Peyer's patch (tissue), 4 donors: ENCODE data around the gene CPD. TPM values are rescaled to one million over a fixed set of nuclear protein-coding genes. Genes with fewer than 3 reads are reported as not detected.
"Not testable (repeated sequence)": the region's sequence is repeated elsewhere in the genome, so short reads cannot be mapped to it uniquely, and the experiment has no call there.

Source experiments
- DNase-seq, 3 donors: peaks; one replicate each; pipeline ENCODE4 v3.0.0-alpha.2; 2017 to 2019
- H3K27ac ChIP-seq, 4 donors: fragments of 200-600 bp; sonication (generic); one replicate each; pipeline ENCODE4 v1.5.1; 2016 to 2019
- H3K27me3 ChIP-seq, 2 donors: fragments of 200-600 bp; sonication (generic); one replicate each; pipeline ENCODE4 v1.5.1; 2019
- H3K36me3 ChIP-seq, 3 donors: fragments of 200-600 bp; sonication (generic); one replicate each; pipeline ENCODE4 v1.5.1; 2016 to 2019
- H3K4me1 ChIP-seq, 4 donors: fragments of 200-600 bp; sonication (generic); one replicate each; pipeline ENCODE4 v1.5.1; 2016 to 2019
- H3K4me3 ChIP-seq, 4 donors: fragments of 200-600 bp; sonication (generic); 1 replicate in 3 of 4; 2 replicates in 1 of 4; pipeline ENCODE4 v1.5.1; 2016 to 2019; ENCODE audit warnings: mild to moderate bottlenecking in 1 of 4
- H3K9me3 ChIP-seq, 4 donors: fragments of 200-600 bp; sonication (generic); one replicate each; pipeline ENCODE4 v1.5.1; 2016 to 2019; ENCODE audit warnings: mild to moderate bottlenecking in 1 of 4
- POLR2A ChIP-seq, 2 donors: fragments of 450-650 bp; IDR thresholded peaks; one replicate each; pipeline ENCODE4 v1.5.1; 2017; ENCODE audit warnings: antibody characterized with exemption in 2 of 2, mild to moderate bottlenecking in 2 of 2, moderate library complexity in 2 of 2
- total RNA-seq, 4 donors: library from RNA; depleted of rRNA; stranded (reverse); fragments of >200 nt; gene quantifications; one replicate each; pipeline ENCODE4 v1.1.0, GENCODE V29; 2016
- TF ChIP-seq, protein P1 (sequence below), 6 experiments: fragments of 450-650 bp in 4 of 6; fragments of 200-600 bp in 2 of 6; sonication (generic) in 1 of 6; IDR thresholded peaks; one replicate each; pipeline ENCODE4 v1.5.1; 2017 to 2019; ENCODE audit warnings: antibody characterized with exemption in 6 of 6, mild to moderate bottlenecking in 3 of 6, moderate library complexity in 1 of 6

CPD gene
- total RNA-seq, 4 donors from 2014 or later: 9.9 to 242 (median 143) TPM

DNA sequence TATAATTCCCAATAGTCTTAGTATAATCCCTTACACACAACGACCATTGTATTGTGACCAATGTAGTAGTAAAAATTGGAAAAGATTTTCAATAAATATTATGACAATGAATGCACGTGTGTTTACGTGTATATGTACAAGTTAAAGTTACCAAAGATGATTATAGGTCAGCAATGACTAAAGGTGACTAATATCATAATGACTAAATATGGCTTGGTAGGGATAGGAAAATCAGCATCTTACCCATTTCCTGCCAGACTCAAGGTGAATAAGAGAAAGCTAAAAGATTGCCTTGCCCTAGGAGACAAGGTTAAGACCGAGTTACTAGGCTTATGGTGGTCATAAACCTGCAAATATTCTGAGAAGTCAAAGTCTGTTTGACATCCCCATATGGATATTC, 34.4 kb downstream of the CPD start:
- H3K36me3 ChIP-seq: no peaks in the 10 kb centered on the region
- H3K9me3 ChIP-seq: no peaks in the 10 kb centered on the region
- no peaks in the 10 kb centered on the region for H3K27me3 ChIP-seq
- DNase-seq: no peak
- no peaks in the 10 kb centered on the region for H3K4me1 ChIP-seq
- no peak overlapping the region for H3K4me3 ChIP-seq
- H3K27ac ChIP-seq: no peak overlapping the region
- no peak for TF ChIP-seq POLR2A (IDR thresholded peaks at IDR 0.05)
- TF ChIP-seq, protein P1, sequence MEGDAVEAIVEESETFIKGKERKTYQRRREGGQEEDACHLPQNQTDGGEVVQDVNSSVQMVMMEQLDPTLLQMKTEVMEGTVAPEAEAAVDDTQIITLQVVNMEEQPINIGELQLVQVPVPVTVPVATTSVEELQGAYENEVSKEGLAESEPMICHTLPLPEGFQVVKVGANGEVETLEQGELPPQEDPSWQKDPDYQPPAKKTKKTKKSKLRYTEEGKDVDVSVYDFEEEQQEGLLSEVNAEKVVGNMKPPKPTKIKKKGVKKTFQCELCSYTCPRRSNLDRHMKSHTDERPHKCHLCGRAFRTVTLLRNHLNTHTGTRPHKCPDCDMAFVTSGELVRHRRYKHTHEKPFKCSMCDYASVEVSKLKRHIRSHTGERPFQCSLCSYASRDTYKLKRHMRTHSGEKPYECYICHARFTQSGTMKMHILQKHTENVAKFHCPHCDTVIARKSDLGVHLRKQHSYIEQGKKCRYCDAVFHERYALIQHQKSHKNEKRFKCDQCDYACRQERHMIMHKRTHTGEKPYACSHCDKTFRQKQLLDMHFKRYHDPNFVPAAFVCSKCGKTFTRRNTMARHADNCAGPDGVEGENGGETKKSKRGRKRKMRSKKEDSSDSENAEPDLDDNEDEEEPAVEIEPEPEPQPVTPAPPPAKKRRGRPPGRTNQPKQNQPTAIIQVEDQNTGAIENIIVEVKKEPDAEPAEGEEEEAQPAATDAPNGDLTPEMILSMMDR (IDR thresholded peaks at IDR 0.05): no peak

GRCh38 chr17:30414486-30414885, 35.8 kb downstream of the CPD start:
- no peak for TF ChIP-seq POLR2A (IDR thresholded peaks at IDR 0.05)
- TF ChIP-seq, protein P1 (IDR thresholded peaks at IDR 0.05): no peak
- H3K27ac ChIP-seq: no peak overlapping the region
- H3K27me3 ChIP-seq: no peaks in the 10 kb centered on the region
- DNase-seq: no peak
- no peak overlapping the region for H3K4me3 ChIP-seq
- no peaks in the 10 kb centered on the region for H3K4me1 ChIP-seq
- no peaks in the 10 kb centered on the region for H3K36me3 ChIP-seq
- H3K9me3 ChIP-seq: no peaks in the 10 kb centered on the region

- Histone ChIP-seq H3K4me3 (no peak overlapping the region), H3K27me3 (no peaks in the 10 kb centered on the region)
- no peak for DNase-seq
Observed at GRCh38 chr17:30415491-30415890, 36.8 kb downstream of the CPD start.

GRCh38 chr17:30418070-30418469, 39.3 kb downstream of the CPD start:
- peaks cover 0 to 21% (median 0%) of the 10 kb centered on the region in 3 donors for H3K36me3 ChIP-seq
- H3K4me3 ChIP-seq, H3K27ac ChIP-seq, H3K27me3 ChIP-seq, H3K9me3 ChIP-seq, H3K4me1 ChIP-seq, DNase-seq: not testable (repeated sequence)

More at GRCh38 chr17:30415491-30415890, 36.8 kb downstream of the CPD start:
- H3K36me3 ChIP-seq: no peaks in the 10 kb centered on the region
- H3K9me3 ChIP-seq: no peaks in the 10 kb centered on the region
- H3K4me1 ChIP-seq: no peaks in the 10 kb centered on the region
- TF ChIP-seq, protein P1 (IDR thresholded peaks at IDR 0.05): no peak
- TF ChIP-seq POLR2A (IDR thresholded peaks at IDR 0.05): no peak
- no peak overlapping the region for H3K27ac ChIP-seq

DNA sequence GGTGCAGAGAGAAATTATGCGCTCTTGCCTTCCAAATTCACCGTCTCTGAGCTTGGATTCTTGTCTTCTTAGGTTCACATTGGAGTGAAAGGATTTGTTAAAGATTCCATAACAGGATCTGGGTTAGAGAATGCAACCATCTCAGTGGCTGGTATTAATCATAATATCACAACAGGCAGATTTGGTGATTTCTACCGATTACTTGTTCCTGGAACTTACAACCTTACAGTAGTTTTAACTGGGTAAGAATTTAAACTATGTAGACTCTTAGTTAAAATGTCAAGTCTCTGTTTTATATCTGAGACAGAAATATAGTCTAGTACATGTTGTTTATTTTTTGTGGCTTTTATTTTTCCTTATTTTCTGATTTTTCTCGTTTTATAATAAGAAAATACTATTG, 42.9 kb downstream of the CPD start:
- DNase-seq: no peak
- peaks cover 0 to 44% (median 0%) of the 10 kb centered on the region in 3 donors for H3K36me3 ChIP-seq
- no peaks in the 10 kb centered on the region for H3K9me3 ChIP-seq
- no peak overlapping the region for H3K4me3 ChIP-seq
- no peak for TF ChIP-seq POLR2A (IDR thresholded peaks at IDR 0.05)
- TF ChIP-seq, protein P1 (IDR thresholded peaks at IDR 0.05): no peak
- no peaks in the 10 kb centered on the region for H3K4me1 ChIP-seq
- H3K27ac ChIP-seq: no peak overlapping the region
- no peaks in the 10 kb centered on the region for H3K27me3 ChIP-seq

DNA sequence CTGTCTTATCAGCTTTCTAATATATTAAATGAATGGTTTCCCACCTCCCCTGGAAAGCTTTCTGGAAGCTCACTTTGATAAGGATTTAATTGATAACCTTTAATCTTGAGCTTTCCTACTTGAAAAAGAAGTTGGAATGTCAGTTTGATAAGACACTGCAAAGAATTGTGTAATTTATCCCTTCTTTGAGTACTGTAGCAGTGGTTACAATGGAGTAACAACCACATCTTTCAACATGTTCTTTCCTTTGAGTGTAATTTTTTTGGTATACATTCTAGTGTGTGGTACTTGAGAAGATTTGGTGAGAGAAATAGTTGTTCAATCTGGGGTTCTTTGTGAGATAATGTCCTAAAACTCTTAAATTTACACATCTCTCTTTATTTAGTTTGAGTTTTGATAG, 43.4 kb downstream of the CPD start:
- H3K36me3 ChIP-seq: peaks cover 0 to 49% (median 0%) of the 10 kb centered on the region in 3 donors
- no peak overlapping the region for H3K4me3 ChIP-seq
- no peaks in the 10 kb centered on the region for H3K9me3 ChIP-seq
- H3K4me1 ChIP-seq: no peaks in the 10 kb centered on the region
- no peak for DNase-seq
- no peak for TF ChIP-seq POLR2A (IDR thresholded peaks at IDR 0.05)
- TF ChIP-seq, protein P1 (IDR thresholded peaks at IDR 0.05): no peak
- H3K27me3 ChIP-seq: no peaks in the 10 kb centered on the region
- no peak overlapping the region for H3K27ac ChIP-seq
